Cardiac fibroblast (primary cell): ENCODE measurements around the gene CNTNAP2.

Experiments
- DNase-seq, 2 donors: peaks; one replicate each; pipeline versions ENCODE4 v3.0.0 to v3.0.0-alpha.2; 2010; ENCODE audit warnings: low read depth in 2 of 2
- H3K4me3 ChIP-seq, 2 donors: replicated peaks in 1 of 2; 1 replicate in 1 of 2; 2 replicates in 1 of 2; pipeline ENCODE4 v1.5.1; 2011; ENCODE audit warnings: low read depth in 2 of 2, low read length in 2 of 2, mild to moderate bottlenecking in 2 of 2, moderate library complexity in 1 of 2
- TF ChIP-seq, protein P1 (sequence below): IDR thresholded peaks from one replicate; pipeline ENCODE4 v1.5.1; 2011; ENCODE audit warnings: low read depth, mild to moderate bottlenecking, low read length, inconsistent platforms

CNTNAP2 gene

DNA sequence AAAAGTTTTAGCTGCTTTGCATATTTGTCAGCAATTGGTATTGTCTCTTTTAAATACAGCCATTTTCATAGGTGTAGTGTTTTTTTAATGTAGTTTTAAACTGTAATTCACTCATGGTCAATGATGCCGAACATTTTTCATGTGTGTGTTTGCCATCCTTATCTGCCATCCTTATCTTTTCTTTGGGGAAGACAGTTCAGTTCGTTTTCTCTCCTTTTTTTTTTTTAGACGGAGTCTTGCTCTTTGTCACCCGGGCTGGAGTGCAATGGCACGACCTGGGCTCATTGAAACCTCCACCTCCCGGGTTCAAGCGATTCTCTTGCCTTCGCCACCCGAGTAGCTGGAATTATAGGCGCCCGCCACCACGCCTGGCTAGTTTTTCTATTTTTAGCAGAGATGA is 545.3 kb downstream of the CNTNAP2 start:
- DNase-seq = no peak
- TF ChIP-seq, protein P1, sequence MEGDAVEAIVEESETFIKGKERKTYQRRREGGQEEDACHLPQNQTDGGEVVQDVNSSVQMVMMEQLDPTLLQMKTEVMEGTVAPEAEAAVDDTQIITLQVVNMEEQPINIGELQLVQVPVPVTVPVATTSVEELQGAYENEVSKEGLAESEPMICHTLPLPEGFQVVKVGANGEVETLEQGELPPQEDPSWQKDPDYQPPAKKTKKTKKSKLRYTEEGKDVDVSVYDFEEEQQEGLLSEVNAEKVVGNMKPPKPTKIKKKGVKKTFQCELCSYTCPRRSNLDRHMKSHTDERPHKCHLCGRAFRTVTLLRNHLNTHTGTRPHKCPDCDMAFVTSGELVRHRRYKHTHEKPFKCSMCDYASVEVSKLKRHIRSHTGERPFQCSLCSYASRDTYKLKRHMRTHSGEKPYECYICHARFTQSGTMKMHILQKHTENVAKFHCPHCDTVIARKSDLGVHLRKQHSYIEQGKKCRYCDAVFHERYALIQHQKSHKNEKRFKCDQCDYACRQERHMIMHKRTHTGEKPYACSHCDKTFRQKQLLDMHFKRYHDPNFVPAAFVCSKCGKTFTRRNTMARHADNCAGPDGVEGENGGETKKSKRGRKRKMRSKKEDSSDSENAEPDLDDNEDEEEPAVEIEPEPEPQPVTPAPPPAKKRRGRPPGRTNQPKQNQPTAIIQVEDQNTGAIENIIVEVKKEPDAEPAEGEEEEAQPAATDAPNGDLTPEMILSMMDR = no peak
- no peak overlapping the region for H3K4me3 ChIP-seq

DNA sequence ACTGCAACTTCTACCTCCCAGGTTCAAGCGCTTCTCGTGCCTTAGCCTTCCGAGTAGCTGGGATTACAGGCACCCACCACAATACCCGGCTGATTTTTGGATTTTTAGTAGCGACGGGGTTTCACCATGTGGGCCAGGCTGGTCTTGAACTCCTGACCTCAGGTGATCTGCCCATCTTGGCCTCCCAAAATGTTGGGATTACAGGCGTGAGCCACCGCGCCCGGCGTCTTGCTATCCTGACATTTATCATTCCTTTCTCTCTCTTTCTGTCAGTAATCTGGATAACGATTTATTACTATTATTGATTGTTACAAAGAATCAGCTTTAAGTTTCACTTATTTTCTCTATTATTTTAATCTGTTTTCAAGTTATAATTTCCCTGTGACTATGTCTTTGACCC is 548.4 kb downstream of the CNTNAP2 start:
- TF ChIP-seq, protein P1 = no peak
- H3K4me3 ChIP-seq = no peak overlapping the region
- no peak for DNase-seq

DNA sequence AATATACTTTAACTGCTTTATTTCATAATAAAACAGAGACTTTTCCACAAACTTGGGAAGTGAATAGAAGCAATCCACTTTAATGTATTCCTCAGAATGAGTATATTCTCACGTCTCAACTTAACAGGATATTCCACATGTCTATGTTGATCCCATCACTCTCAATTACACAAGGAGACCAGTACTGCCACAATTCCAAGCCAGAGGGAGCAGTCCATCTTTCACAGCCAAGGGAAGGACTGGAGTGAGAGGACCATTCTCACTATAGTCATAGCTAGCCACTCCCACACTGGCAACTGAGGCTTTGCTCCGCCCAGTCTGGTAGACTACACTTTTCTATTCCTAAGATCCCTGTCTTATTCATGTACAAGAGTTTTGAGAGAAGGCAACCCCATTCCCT is 553.9 kb downstream of the CNTNAP2 start:
- DNase-seq = no peak
- H3K4me3 ChIP-seq = no peak overlapping the region
- TF ChIP-seq, protein P1 = no peak

DNA sequence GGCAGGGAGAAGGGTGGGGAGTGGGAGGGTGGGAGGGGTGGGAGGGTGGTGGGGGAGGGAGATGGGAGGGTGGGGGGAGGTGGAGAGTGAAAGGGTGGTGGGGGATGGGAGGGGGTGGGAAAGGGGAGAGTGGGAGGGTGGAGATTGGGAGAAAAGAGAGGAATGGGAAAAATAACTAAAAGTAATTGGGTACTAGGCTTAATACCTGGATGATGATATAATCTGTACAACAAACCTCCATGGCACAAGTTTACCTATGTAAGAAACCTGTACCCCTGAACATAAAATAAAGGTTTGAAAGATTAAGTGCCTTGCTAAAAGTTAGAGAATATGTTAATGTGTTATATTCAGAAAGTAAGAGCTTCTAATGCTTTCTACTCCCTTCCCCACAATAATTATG is 564.9 kb downstream of the CNTNAP2 start:
- TF ChIP-seq, protein P1 = no peak
- DNase-seq = no peak
- H3K4me3 ChIP-seq = no peak overlapping the region

DNA sequence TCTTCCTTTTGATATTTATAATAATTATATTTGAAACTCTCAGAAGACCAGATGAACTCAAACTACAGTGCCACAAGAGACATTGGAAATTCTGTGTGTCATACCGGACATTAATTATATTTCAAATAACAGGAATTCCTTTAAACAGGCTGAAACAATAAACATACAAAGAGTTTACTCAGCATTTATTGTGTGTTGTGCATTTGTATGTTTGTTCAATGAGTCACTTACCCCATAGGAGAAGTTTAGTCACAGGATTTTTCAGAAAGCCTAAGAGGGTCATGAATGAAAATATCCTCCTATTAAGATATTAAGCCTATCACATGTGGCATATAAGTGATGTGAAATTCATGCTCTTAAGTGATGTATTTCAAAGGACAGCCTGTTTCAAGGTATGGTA is 566.8 kb downstream of the CNTNAP2 start:
- peak; percentile 4 to 49 for DNase-seq
- no peak overlapping the region for H3K4me3 ChIP-seq
- TF ChIP-seq, protein P1 = no peak

DNA sequence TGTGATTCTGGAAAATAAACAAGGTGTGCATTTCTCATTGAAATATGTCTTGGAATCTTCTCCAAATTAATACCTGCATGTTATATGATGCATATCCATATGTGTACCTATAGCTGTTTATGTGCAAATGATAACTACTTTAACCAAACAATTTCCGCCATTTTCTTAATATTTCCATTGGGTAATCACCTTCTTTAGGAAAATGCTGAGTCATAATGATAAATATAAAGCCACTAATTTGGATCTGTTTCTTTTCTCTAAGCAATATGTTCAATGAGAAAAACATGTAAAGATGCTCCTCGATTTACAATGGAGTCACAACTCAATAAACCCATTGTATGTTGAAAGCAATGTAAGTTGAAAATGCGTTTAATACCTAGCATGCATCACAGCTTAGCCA is 574.4 kb downstream of the CNTNAP2 start:
- no peak overlapping the region for H3K4me3 ChIP-seq
- TF ChIP-seq, protein P1 = no peak
- no peak for DNase-seq

DNA sequence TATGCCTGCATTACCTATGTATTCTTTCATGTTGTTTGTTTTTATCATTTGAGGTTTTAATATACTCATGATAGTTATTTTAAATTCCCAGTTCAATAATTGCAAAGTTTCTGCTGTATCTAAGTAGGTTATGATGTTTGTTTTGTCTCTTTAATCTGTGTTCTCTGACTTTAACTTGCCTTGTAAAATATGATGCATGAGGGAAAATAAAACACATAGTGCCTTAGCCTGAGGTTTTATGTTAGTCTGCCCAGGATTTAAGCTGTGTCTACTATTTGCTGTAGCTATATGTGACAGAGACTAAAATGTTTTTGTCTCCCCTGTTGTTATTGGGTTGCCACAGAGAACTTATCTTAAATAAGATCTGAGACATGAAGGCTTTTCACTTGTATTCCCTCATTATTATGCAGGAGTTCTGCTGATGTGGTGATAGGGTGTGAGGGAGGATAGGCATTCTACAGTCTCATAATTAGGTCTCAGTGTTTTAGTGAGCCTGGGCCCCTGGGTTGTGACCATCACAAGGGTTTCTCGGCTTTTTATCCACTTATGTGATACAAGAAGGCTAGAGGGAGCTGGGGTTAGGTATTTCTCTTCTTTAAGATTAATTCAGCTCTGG is 582.5 kb downstream of the CNTNAP2 start:
- TF ChIP-seq, protein P1 = no peak
- H3K4me3 ChIP-seq = no peak overlapping the region
- no peak for DNase-seq
